CD4-positive, alpha-beta T cell treated with Interleukin-4 for 1 hour (primary cell): Measurements from ENCODE around the gene SERPINB5.

Source experiments
- DNase-seq, 2 donors: peaks; one replicate each; pipeline ENCODE4 v3.0.0-alpha.2; 2020 to 2022

The SERPINB5 gene

GRCh38 chr18:63472380-63472779 lies 4.4 kb upstream of the SERPINB5 start:
- DNase-seq, result no peak

- DNase-seq, result no peak
Observed at GRCh38 chr18:63477200-63477599, 442 bp downstream of the SERPINB5 start.

DNA sequence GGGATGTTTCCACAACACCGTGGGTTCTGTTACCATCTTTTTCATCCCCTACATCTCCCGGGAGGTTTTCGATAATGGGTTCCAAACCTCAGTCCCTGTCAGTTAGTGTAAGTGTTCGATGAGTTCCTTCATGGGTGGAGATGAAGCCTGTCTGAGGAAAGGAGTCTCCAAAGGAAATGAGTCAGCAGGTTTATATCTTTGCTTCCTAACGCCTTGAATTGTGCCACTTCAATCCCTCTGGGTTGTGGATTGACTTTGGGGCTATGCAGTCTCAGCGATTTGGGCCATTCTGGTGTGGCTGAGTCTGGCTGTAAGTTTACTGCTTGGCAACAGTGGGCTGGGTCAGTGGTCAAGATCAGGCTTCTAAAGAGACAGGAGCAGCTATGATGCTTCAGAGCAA lies 1.2 kb downstream of the SERPINB5 start:
- no peak for DNase-seq

GRCh38 chr18:63479826-63480225 lies 3.1 kb downstream of the SERPINB5 start:
- DNase-seq, result no peak

- DNase-seq, result no peak
Observed at GRCh38 chr18:63480476-63480875, 3.7 kb downstream of the SERPINB5 start.

- no peak for DNase-seq
Observed at GRCh38 chr18:63480915-63481314, 4.2 kb downstream of the SERPINB5 start.

- no peak for DNase-seq
Observed at GRCh38 chr18:63487676-63488075, 10.9 kb downstream of the SERPINB5 start.

DNA sequence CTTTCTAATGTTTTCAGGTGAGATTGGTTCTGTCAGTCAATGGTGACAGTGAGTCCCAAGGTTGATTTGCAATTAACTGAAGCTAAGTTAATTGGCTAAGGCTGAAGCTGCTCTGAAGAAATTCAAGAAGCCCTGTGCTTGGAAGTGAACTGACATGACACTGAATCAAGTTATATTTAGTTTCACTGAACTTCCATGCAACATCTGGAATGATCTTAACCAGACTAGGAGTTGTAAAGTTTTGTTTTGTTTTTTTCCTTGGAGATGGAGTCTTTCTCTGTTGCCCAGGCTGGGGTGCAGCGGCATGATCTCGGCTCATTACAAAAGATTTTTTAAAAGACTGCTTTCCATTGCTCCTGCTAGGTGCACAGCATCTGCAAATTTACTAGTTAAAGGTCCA lies 11.4 kb downstream of the SERPINB5 start:
- no peak for DNase-seq

DNA sequence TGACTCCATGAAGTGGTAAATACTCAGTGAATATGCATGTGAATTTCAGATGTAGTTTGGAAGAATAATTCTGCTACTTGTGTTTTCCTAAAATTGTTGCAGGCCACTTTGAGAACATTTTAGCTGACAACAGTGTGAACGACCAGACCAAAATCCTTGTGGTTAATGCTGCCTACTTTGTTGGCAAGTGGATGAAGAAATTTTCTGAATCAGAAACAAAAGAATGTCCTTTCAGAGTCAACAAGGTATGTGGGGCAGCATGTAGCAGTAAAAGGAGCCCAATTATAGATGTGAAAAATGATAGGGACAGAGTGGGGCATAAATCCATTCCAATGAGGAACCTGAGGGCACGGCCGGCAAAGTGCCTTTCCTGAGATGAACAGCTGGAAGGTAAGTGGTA lies 16.1 kb downstream of the SERPINB5 start:
- no peak for DNase-seq

- no peak for DNase-seq
Observed at GRCh38 chr18:63495675-63496074, 18.9 kb downstream of the SERPINB5 start.

- peak in 1 of 2 donors; percentile 11 for DNase-seq
Observed at GRCh38 chr18:63505566-63506335, 29.0 kb downstream of the SERPINB5 start.

DNA sequence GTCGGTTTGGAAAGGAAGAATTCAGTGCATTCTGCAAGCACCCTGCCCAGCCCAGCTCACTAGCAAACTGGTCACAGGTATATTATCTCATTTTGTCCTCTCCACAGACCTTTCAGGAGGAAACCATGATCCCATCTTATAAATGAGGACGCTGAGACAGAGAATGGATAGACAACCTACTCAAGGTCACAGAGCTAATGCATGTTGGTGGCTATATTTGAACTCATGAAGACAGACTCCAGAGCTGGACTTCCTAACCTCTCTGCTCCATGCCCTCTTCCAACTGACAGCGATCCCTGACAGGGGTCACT lies 29.5 kb downstream of the SERPINB5 start:
- no peak for DNase-seq

- DNase-seq, result no peak
Observed at GRCh38 chr18:63508596-63508995, 31.8 kb downstream of the SERPINB5 start.

DNA sequence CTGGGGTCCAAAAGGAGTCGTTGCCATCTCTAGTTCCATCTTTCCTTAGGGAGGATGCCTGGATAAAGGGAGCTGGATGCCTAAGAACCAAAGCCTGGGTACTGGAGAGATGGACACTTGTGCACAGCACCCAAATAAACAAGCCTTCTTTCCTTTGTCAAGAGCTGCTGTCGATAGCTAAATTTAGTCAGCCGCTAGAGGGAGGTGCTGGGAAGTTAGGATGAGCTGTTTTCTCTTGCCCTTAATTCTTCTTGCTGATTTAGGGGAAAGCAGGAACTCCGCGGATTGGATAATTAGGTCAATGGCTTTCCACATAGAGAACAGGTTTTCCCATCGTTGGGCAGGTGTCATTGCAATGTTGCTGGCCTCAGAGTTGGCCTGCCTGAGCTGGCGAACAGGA lies 34.5 kb downstream of the SERPINB5 start:
- no peak for DNase-seq

DNA sequence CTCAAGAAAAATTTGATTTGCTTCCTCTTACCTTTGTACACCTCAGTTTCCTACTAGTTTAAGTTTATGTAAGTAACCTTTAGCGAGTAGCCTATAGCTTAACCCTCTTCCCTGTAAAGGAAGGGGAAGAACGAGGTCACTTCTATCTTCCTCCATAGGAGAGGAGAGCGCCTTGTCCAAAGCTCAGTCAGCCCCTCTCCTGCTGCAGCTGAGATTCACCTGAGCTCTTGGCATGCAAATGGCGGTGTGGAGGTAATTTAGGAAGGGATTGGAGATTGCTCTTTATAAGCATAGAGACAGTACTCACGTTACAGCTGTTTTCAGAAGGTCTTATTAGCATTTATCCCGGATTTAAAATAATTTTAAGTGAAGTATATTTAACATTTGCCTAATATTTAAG lies 37.6 kb downstream of the SERPINB5 start:
- no peak for DNase-seq

DNA sequence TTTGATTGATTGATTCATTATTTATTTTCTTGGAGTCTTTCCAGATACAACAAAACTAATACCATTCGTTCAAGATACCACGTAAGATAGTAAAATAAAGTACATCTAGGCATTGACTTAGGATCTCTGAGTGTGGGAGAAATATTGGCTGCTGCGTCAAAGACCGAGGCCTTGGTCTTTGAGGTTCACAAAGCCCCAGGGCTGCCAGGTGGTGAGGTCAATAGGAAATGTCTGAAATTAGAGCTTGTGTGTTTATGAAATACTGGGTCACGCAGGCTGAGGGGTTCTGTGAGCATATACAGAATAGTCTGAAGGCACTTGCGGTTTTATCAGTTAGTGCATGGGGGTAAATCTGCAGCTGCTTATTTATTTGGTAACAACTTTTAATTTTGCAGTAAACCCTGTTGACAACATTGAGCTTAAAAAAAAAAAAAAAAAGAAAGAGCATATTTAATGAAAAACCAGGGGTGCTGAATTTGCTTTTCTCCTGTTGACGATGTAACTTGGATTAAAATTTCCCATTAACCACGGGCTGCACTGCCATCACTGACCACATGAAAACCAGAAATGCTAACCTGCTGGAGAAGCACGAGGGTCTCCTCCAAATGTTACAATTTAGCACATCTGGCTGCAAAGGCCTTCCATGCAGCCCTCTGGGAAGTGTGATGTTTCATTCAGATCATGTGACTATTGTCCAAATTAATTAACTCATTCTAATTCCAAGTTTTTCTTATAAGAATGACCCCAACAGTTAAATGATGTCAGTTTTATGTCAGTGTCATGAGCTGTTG lies 38.3 kb downstream of the SERPINB5 start:
- no peak for DNase-seq

DNA sequence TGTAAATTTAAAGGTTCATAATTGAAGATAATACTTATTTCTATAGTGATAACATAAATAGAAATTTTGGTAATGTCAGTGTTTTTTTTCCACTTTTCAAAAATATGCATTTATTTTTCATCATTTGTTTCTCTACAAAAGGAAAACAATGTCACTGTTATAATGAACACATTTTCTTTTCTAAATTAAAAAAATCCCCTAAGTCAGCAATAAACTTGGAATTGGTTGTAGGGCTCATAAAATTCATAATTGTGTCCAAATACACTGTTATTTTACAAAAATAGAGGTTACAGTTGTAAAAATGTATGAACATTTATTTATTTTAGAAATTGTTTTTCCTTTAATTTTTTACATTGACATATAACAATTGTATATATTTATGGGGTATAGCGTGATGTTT lies 39.0 kb downstream of the SERPINB5 start:
- DNase-seq, result no peak

- DNase-seq, result peak; percentile 43 to 63
Observed at GRCh38 chr18:63518178-63519012, 41.6 kb downstream of the SERPINB5 start.

GRCh38 chr18:63520053-63520685 lies 43.4 kb downstream of the SERPINB5 start:
- DNase-seq, result no peak

GRCh38 chr18:63523660-63524059 lies 46.9 kb downstream of the SERPINB5 start:
- no peak for DNase-seq

- DNase-seq, result no peak
Observed at GRCh38 chr18:63527251-63527650, 50.5 kb downstream of the SERPINB5 start.

GRCh38 chr18:63528863-63529492 lies 52.2 kb downstream of the SERPINB5 start:
- no peak for DNase-seq

DNA sequence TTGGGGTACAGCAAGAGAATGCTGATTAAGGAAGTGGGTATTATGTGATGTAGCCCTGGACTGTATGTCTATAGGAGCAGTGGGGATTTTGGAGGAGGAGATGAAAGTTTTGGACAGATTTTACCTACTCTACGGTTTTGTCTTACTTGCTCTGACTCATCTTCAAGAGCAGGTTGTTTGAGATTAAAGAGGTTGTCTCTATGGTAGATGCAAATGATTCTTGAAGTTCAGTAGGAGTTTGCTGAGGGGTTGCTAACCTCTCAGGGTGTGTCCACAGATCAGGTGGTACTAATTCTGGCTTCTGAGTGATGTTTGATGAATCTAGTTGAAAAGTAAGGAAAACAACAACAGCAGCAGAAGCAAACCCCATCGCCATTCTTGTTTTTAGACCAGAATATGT lies 55.7 kb downstream of the SERPINB5 start:
- no peak for DNase-seq
